Measurements from ENCODE around the gene PTGIS. TPM values are rescaled to one million over a fixed set of nuclear protein-coding genes. Genes with fewer than 3 reads are reported as not detected.

Gene PTGIS
- total and polyA plus RNA-seq, 2 of the 4 experiments (the other 2 are of a cell fraction), result 1.6 to 2.6 TPM

- 0 out of 2 replicates have a peak, but pooled peaks cover 3% of the 10 kb centered on the region for H3K9me1 ChIP-seq (ENCODE audit: insufficient read depth, low read length)
- H4K5ac ChIP-seq (ENCODE audit: low read depth, low read length), result no peak overlapping the region
- ChIA-PET CTCF (interaction anchor here (0.6 kb wide), 1 partner anchor 149 kb away, joined by 4 read pairs; no protein-coding TSS in a partner anchor), POLR2A (ENCODE audit: unreplicated experiment) (no interaction called here)
- dilution Hi-C loops (cut with HindIII; ENCODE audit: low sequenced_read_pairs, unreplicated experiment) (no loop called here), intact Hi-C loops (cut with micrococcal nuclease) (loop anchor here (5.0 to 10.0 kb wide), 2 partner anchors 49 to 98 kb away; no protein-coding TSS in a partner anchor), in situ Hi-C loops (cut with MboI; ENCODE audit: low sequenced_read_pairs) (no loop called here)
- no peaks in the 10 kb centered on the region for H3K36me3 ChIP-seq (ENCODE audit: control insufficient read depth, insufficient read depth, low read length)
- ATAC-seq (ENCODE audit: low read depth), result no peak
- H4K20me1 ChIP-seq (ENCODE audit: insufficient read depth, low read length), result 0 out of 2 replicates have a peak, but pooled peaks cover 6% of the 10 kb centered on the region
- H3K9ac ChIP-seq (ENCODE audit: low read depth, low read length), result no peak overlapping the region
- no peak overlapping the region for H3K27ac ChIP-seq (ENCODE audit: insufficient read depth, low read length)
- no peak overlapping the region for H2AFZ ChIP-seq (replicated peaks; ENCODE audit: low read length, poor library complexity)
- no peak overlapping the region for H3K4me3 ChIP-seq (ENCODE audit: insufficient read depth, low read depth, low read length)
- no TSS peak for BruUV-seq (replicated peaks)
- H2AK9ac ChIP-seq (replicated peaks; ENCODE audit: low read depth, low read length, poor library complexity), result no peak overlapping the region
- H2BK15ac ChIP-seq (ENCODE audit: low read depth, low read length), result no peak overlapping the region
- no peak overlapping the region for H2BK5ac ChIP-seq (ENCODE audit: low read depth, low read length, poor library complexity, severe bottlenecking)
- H2AK5ac ChIP-seq (ENCODE audit: low read depth, low read length), result no peak overlapping the region
- no peak overlapping the region; the same call in 1 of the 2 replicates for H3K4me2 ChIP-seq (ENCODE audit: low read depth, low read length)
- no peak for DNase-seq
- H4K91ac ChIP-seq (ENCODE audit: insufficient read depth, low read depth, low read length), result no peak overlapping the region
- no peak overlapping the region for H3K14ac ChIP-seq (replicated peaks; ENCODE audit: low read depth, low read length)
- no peaks in the 10 kb centered on the region for H3K4me1 ChIP-seq (ENCODE audit: control insufficient read depth, insufficient read depth, low read length)
- H2BK120ac ChIP-seq (ENCODE audit: low read depth, low read length), result no peak overlapping the region
- H3K9me3 ChIP-seq (ENCODE audit: control insufficient read depth, insufficient read depth, low read length), result no peaks in the 10 kb centered on the region
- H3K23ac ChIP-seq (ENCODE audit: low read depth, low read length), result no peak overlapping the region
- H2BK20ac ChIP-seq (ENCODE audit: low read depth, low read length), result no peak overlapping the region
- TF ChIP-seq BHLHE40 (IDR thresholded peaks at IDR 0.05; ENCODE audit: low read depth, low read length) (no peak), SMC3 (IDR thresholded peaks at IDR 0.05; ENCODE audit: low read depth, low read length) (no peak), CHD1 (IDR thresholded peaks at IDR 0.05; ENCODE audit: low read depth, low read length) (no peak), USF2 (IDR thresholded peaks at IDR 0.05; ENCODE audit: low read depth, low read length) (no peak), MAZ (IDR thresholded peaks at IDR 0.05; ENCODE audit: borderline replicate concordance, low read depth, low read length) (no peak)
- H3K27me3 ChIP-seq (ENCODE audit: control insufficient read depth, insufficient read depth, low read length), result peaks cover 61% of the 10 kb centered on the region
- no peak overlapping the region for H3K56ac ChIP-seq (ENCODE audit: extremely low read depth, insufficient read depth, low read length)
- 0% methylated on average over 4 of the region's 27 CpGs; no CpG with 5 or more reads in 1 of the 2 experiments for WGBS, 2 experiments (ENCODE audit: extremely low coverage in 2 of 2, insufficient read length in 1 of 2)
- H3K4ac ChIP-seq (ENCODE audit: low read depth, low read length), result no peak overlapping the region
- H3K79me1 ChIP-seq (ENCODE audit: low read depth in 1 of 2, low read length in 2 of 2), result no peaks in the 10 kb centered on the region
- no peak overlapping the region for H3K18ac ChIP-seq (ENCODE audit: low read depth, low read length)
- H4K8ac ChIP-seq (ENCODE audit: low read depth in 2 of 2, low read length in 2 of 2), result no peak overlapping the region
These were observed 84.8 kb downstream of the PTGIS start for GRCh38 chr20:49483018-49483695.
